ENCODE data around the gene PDZK1IP1.
"Not testable (repeated sequence)": the region's sequence is repeated elsewhere in the genome, so short reads cannot be mapped to it uniquely, and the experiment has no call there.

PDZK1IP1 gene

DNA sequence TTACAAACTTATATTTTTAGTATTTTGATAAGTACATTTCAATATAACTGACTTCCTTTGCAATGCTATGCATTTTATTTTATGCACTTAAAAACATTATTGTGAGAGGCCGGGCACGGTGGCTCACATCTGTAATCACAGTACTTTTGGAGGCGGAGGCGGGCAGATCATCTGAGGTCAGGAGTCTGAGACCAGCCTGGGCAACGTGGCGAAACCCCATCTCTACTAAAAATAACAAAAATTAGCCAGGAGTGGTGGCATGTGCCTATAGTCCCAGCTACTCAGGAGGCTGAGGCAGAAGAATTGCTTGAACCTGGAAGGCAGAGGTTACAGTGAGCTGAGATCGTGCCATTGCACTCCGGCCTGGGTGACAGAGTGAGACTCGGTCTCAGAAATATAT lies 6.1 kb upstream of the PDZK1IP1 start:
- not testable (repeated sequence) for DNase-seq

DNA sequence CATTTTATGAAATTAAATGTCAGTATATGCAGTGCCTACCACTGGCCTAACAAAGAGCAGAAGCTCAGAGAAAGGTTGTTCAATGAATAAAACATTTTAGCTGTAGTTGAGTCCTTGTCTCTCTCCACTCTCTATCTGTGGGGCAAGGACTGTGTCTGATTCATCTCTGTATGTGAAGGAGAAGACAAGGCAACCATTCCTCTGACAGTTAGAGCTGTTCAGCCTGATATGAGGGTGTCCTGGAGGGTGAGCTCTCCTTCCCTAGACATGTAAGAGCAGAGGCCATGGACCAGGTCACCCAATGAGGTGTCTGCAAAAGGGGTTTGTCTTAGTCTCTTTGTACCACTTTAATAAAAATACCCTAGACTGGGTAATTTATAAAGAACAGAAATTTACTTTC lies 4.5 kb upstream of the PDZK1IP1 start:
- DNase-seq, result no peak

DNA sequence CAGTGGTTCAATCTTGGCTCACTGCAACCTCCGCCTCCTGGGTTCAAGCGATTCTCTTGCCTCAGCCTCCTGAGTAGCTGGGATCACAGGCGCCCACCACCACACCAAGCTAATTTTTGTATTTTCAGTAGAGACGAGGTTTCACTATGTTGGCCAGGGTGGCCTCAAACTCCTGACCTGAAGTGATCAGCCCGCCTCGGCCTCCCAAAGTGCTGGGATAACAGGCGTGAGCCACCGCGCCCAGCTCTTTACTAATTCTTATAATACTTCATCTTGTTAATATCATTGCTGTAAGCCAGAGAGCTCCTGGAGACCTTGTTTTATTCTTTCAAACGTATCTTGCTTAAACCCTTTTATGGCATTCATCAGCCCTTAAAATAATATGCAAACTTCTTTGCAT lies 3.7 kb upstream of the PDZK1IP1 start:
- not testable (repeated sequence) for DNase-seq

DNA sequence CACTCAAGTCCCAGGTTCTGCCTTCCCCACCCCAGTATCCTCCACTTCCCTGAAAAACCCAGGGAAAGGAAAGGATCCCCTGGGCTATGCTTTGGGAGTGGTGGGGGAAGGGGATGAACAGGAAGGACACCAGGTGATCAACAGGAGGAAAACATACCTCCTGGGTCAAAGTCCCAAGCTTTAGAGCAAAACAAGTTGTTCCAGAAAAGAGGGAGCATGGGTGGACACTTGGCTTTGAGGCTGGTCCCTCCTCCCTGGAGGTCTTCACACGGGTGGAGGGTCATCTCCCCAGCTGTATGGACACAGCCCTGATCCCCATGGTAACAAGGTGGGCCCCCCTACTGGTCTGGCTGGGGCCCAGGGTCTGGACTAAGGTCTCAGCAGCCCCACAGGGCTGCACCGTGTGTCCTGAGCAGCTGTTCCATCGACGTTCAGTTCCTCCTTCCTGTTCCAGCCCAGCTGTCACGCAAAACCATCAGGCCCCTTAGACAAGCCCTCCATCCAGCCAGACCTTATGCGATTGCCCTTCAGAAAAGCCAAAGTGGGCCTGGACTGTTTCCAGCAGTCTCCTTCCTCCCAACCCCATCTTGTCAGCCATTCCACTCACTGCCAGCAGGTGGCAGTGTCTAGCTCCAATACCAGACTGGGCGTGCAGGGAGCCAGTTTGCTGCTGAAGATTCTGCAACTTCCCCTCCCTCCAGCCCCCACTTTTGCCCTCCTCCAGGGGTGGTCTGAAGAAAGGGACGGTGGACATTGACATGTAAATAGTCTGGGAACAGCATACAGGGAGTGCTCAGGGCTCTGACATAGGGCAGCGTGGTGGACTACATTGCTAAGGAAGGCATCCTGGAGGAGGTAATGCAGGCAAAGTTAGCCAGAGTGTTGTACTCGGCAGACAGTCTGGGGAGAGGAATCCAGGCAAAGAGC lies 2.9 kb upstream of the PDZK1IP1 start:
- DNase-seq, result peak; percentile 69

DNA sequence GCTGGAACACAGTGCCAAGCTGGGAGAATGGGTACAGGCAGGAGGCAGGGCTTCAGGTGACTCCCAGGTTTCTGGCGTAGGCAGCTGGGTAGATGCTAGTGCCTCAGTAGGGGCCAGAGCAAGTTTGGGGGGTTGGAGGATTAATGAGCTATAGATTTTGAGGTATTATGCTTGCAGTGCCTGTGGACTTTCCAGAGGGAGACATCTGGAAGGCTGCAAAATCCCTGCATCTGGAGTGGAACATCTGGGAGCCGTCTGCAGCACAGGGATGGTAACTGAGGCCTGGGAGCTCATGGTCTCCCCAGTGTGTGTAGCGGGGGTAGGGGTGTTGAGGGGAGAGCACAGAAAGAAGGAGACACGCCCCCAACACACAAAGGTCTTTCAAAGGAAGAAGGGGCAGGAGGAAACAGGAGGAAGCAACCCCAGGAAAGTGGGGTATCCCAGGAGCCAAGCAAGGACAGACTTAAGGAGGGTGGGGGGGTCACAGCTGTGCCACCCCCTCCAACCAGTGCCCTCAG lies 2.2 kb upstream of the PDZK1IP1 start:
- DNase-seq, result no peak

DNA sequence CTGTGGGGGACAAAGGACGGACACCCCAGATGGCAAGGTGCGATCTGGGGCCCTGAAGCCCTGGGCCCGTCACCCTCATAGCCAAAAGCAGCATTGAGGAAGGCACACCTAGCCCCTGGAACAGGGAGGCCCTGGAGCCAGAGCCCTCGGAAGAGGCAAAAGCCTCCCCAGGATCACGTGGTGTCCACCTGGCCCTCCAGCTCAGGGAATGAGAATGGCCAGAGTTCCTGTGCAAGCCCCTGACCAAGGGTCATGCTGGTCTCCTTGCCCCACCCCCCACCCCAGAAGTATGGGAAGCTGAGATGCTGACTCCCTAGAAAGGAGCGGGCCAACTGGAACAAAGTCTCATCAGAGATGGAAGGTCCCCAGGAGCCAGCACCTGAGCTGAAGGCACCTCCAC lies 1.0 kb upstream of the PDZK1IP1 start:
- no peak for DNase-seq

DNA sequence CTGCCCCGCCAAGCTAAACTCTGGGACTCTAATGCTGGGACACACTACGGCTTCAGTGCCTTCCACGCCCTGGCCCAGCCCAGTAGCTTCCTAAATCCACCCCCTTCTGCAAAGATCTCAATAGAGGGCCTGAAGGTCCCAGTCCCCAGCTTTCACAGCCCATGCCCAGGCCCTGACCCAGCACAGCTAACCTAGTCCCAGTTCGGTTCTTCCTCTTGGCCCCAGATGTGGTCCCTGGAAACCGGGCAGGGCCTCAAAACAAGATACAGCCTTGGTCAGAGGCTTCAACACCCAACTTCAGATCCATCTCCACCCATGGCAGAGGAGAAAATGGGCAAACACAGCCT lies 646 bp upstream of the PDZK1IP1 start:
- DNase-seq, result no peak

DNA sequence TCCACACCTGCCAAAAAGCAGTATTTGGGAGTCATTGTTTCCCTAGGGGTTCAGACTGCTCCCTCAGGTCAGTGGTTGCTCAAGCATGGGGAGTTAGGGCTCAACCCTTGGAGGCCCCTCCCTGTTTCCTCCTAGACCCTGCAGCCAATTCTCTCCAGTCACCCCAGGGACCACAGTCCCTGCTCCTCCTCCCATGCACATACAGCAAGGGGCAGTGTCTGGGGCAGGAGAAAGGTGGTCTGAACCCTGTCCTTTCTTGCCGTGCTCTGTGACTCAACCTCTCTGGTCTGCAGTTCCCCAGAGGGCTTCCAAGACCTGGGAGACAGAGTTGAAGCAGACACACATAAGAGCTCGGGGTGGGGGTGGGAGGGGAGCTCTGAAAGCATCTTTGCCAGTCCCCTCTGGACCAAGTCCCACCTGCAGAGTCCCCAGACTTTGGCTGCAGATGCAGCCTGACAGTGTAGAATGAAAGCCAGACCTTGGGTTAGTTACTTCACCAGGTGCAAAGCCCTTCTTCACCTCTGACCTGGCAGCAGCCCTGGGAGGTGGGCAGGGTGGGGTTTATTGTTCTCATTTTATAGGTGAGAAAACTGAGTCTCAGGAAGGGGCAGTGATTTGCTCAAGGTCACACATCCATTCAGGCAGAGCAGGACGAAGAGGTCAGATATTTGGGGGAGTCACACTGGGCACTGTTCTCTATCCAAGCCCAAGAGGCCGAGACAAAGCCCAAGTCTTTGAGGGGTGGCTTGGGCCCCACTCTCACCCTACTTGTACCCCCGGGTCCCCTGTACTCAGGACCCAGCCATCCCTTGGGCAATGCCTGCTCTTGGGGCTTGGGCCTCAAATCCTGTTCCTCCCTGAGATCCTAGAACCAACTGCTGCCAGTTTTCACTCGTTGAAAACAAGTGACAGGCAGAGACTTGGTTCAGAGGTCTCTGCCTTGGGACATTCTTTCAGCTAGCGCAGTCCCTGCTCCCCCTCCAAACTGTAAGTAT lies 748 bp downstream of the PDZK1IP1 start:
- no peak for DNase-seq

DNA sequence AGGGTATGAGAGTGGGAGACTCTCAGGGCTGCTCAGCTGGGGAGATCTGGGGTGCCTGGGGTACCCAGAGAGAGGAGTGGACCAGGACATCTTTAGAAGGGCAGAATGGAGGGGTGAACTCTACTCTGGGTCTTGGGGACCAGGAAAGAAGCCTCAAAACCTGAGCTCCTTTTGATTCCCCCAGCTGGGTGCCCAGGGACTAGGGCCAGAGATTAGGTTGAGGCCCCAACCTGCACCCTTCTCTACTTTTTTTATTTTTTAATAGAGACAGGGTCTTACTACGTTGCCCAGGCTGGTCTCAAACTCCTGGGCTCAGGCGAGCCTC lies 1.9 kb downstream of the PDZK1IP1 start:
- DNase-seq, result no peak

DNA sequence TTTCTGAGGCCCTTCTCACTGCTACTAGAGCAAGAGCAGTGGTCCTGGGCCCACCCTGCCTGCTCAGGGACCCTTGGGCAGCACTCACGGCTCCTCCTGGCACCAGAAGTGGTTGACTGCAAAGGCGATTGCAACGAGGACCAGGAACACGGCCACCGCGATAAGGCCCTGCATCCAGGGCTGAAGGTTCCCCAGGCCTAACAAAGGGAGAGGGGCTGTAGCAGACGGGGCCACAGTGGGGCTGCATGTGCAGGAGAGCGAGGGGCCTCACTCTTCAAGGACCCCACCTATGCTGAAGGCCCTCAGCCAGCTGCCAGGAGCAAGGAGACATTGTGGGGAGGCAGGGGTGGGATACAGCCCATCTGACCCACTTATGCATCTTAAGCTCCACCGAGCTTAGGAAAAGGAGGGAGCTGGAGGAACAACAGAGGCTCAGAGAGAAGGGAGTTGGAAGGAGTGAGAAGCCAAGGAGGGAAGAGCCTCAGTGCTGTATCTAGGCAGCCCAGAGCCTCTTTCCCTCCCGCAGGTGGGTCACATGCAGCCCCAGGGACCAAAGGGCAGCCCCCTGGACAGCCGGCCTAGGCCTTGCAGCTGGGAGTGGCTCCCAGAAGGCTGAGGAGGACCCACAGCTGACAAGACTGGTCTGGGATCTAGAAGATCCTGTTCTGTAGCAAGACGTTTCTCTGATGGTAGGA lies 2.5 kb downstream of the PDZK1IP1 start:
- no peak for DNase-seq

DNA sequence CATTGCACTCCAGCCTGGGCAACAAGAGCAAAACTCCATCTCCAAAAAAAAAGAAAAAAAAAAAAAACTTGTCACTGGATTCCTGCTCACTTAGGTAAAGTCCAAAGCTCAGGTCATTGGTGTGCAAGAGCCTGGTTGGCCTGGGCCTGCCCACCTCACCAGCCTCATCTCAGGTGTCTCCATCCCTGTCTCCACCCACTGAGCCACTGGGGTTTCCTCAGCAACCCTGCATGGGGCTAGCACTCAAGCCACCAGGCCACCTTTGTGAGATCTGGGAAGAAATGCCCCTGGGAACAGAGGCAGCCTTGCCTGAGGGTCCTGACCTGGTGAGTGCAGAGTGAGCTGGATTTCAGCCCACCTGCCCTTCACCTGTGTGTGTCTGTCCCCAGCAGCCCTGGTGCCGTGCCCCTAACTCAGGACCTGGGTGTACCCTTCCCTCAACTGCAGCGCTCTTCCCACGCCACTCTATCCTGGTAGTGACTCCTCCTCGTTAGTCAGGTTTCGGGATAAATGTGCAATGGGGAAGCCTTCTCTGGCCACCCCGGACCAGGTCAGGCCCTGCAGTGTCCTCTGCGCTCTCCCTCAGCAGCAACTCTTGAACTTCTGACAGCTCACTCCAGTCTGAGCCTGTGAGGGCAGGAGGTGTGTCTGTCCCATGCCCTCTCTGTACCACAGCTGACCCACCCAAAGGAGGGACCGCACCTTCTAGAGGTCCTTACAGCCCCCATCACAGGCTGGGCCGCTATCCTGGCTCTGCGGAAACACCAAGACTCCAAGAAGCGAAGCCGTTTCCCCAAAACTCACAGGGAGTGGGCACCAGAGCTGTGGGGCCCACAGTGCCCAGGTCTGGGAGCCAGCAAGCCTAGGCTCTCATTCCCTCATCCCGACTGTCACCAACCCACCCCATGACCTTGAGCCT lies 3.3 kb downstream of the PDZK1IP1 start:
- DNase-seq, result no peak

DNA sequence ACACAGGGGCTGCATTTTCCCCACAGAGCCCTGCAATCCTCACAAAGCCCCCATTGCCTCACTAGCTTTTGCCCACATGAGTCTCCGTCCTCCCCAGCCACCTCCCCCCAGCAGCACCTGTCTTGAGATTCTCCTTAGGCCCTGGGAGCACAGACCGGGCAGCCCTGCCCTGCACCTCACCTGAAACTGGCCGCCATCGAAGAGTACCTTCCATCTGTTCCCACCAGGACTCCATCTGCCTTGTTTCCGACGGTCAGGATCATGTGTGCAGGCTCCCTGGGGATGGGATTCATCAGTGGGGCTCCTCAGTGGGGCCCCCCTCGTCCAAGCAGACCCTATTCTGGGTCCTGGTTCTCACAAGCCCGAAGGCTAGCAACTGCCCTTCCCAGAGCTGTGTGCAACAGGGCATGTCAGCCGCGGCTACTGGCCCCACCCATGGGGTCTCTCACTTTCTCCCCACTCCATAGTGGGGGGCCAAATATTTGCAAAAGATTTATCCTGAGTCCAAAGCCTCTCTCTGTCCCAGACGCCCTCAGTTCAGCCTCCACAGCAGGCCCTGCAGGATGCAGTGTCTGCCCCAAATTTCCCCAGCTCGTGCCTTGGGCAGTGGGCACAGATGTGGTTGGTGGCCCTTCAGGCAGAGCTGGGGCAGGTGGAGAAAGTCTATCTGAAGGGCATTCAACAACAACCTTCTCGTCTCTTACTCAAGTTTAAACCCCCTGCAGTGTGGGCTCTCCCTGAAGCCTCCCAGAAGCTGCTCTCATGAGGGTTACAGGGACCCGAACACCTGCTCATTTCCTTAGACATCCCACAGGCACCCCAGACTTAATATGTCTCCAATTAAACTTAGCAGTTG lies 4.8 kb downstream of the PDZK1IP1 start:
- no peak for DNase-seq

DNA sequence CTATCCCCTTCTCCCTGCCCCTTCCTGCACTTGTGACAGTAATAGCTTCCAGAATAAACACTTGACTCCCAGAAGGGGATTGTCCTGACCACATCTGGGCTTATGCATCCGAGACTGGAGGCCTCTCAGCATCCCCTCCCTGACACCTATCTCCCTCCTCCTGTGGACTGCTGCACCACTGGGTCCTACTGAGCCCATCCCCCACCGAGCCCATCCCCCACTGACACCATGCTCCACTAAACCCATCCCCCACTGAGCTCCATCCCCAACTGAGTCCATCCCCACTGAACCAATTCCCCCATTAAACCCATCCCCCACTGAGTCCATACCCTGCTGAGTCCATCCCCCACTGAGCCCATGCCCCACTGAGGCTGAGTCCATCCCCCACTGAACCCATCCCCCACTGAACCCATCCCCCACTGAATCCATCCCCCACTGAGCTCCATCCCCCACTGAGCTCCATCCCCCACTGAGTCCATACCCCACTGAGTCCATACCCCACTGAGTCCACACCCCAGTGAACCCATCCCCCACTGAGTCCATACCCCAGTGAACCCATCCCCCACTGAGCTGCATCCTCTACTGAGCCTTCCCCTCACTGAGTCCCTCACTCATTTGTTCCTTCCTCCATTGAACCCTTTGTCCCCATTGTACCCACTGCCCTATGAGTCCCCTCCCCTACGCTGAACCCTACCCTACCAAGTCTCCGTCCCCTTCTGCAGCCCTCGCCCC lies 5.6 kb downstream of the PDZK1IP1 start:
- no peak for DNase-seq

DNA sequence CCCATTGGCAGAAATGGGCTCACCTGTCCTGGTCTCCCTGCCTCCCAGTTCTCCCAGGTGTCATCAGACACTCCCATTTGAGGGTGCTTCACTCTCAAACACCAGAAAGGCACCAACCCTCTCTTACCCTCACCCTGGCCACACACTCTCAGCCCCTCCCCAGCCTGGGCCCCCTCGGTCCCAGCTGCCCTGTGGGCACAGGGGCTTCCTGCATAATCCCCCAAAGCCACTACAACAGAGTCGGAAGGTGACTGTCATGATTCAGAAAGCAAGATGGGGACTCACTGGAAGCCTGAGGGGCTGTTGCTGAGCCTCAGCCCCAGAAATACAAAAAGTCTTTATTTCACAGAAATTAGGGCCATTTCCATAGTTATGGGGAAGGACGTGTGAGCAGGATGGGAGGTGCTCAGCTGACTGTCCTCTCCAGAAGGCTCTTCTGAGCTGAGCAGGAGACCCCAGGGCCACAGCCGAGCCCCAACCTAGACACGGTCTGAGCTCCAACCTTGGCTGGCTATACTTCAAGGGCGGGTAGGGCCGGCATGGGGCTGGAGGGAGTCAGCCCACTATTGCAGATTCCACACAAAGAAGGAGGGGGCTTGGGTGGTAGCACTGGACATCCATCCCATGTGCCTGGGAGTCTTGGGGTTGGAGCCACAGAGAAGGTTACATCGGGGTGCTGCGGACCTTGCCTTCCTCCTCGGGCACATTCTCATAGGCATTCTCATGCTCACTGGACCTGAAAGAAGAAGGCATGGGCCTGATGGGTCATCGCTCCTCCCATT lies 6.3 kb downstream of the PDZK1IP1 start:
- DNase-seq, result no peak

DNA sequence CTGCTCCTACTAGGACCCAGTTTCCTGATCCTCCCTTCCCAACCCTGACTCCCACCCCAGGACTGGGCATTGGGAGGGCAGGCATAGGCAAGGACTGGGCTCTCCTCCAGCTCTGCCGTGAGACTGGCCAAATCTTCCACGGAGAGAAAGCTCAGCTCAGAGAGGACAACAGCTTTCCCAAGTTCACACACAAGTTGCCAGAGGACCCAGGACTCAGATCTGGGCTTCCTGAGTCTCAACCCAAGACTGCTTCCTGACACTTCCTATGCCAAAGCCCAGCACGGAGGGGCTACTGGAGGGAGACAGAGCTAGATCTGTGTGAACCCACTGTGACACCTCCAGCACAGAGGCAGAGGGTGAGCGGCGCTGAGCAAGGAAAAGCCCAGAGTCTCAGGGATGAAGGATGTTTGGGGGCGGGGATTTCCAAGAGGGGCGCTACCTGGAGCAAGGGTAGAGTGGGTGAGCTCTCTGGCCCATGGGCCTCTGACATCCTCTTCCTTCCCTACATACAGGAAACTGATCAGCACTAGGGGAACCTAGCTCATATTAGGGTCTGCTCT lies 7.1 kb downstream of the PDZK1IP1 start:
- no peak for DNase-seq

DNA sequence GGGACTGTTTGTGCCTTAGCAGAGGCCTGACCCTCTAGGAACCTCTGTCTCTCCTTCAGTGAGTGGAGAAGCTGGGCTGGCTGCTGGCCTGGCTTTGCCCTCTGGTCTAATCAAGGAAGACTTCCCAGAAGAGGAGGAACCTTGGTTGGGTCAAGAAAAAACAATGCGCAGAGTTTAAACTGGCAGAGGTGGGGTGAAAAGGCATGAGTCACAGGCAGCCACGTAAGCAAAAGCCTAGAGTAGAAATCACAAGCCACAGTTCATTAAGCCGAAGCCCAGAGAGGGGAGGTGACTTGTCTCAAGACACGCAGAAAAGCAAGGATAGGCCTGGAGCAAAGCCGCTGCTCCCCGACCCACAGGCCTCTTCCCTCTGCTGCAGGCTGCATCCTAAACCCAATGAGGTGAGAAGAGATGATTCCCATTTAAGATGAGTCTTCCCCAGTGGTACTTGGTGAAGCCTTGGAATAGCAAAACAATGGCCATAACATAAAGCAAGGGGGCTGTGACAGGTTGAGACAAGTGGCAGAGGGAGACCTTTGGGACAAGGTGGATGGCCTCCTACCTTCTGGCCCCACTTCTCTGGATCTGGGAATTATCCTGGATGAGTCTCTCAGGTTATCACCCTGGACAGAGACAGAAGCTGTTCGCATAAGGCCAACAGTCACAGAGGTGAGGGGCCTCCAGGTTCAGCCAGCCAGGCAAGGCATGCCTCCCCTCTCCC lies 7.7 kb downstream of the PDZK1IP1 start:
- no peak for DNase-seq

DNA sequence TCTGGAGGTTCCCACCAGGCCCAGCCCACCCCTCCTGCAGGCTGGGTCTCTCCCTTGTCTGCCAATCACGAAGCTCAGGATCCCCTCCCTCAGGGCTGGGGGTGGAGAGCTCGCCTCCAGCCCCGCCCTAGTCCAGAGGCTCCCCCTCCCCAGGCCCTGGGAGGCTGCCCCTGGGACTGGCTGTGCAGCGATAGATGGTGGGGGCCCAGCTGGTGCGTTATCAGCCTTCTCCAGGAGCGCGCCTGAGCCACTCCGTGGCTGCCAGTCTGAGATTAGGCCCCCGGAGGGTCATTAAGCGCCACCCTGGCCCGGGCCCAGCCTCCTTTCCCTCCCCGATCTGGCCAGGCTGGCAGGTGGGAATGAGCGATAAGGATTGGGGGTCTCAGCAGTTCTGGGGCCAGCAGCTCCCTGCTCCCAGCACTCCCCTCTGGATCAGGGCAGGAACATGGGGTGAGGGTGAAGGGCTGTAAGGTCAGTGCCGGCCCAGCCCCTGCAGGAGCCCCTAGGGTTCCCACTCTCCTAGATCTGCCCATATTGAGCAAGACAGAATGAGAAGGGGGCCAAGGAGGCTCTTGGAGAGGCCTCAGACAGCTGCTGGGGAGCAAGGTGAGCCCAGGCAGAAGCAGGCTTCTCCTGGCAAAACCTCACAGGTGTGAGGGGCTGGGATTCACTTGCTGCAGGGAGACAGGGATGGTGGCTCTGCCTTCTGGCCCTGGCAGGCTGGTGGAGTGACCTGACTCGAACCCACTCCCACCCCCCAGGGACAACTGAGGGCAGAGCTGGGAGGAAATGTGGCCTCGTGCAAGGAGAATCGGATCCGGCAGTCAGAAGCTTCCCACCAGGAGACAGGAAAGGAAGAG lies 8.5 kb downstream of the PDZK1IP1 start:
- no peak for DNase-seq
